Stomach (tissue), 9 donors: Measurements from ENCODE around the gene USP35. TPM values are rescaled to one million over a fixed set of nuclear protein-coding genes. Genes with fewer than 3 reads are reported as not detected.
A peak's percentile ranks its signal among the peaks of the same experiment; 100 is the strongest.

Experiments
- DNase-seq, 2 donors: peaks; one replicate each; pipeline versions ENCODE4 v3.0.0 to v3.0.0-alpha.2; 2013 to 2019
- H3K27ac ChIP-seq, 5 donors: fragments of 200-600 bp in 4 of 5; sonication (generic) in 4 of 5; one replicate each; pipeline ENCODE4 v1.5.1; 2013 to 2019; ENCODE audit warnings: mild to moderate bottlenecking in 1 of 5, moderate library complexity in 1 of 5
- H3K27me3 ChIP-seq, 3 donors: fragments of 200-600 bp; sonication (generic); one replicate each; pipeline ENCODE4 v1.5.1; 2017 to 2019; ENCODE audit warnings: mixed run types in 1 of 3
- H3K36me3 ChIP-seq, 4 donors: fragments of 200-600 bp; sonication (generic); 1 replicate in 3 of 4; 2 replicates in 1 of 4; pipeline ENCODE4 v1.5.1; 2016 to 2019
- H3K4me1 ChIP-seq, 4 donors: fragments of 200-600 bp; sonication (generic); one replicate each; pipeline ENCODE4 v1.5.1; 2016 to 2019
- H3K4me3 ChIP-seq, 4 donors: fragments of 200-600 bp; sonication (generic) in 3 of 4; one replicate each; pipeline ENCODE4 v1.5.1; 2016 to 2019; ENCODE audit warnings: mild to moderate bottlenecking in 1 of 4
- H3K9me3 ChIP-seq, 4 donors: fragments of 200-600 bp; sonication (generic); one replicate each; pipeline ENCODE4 v1.5.1; 2016 to 2019
- CTCF ChIP-seq, 7 experiments: fragments of 450-650 bp in 4 of 7; fragments of 200-600 bp in 3 of 7; sonication (generic) in 3 of 7; IDR thresholded peaks; one replicate each; pipeline ENCODE4 v1.5.1; 2016 to 2019; ENCODE audit warnings: antibody characterized with exemption in 7 of 7, control low read depth in 2 of 7, mild to moderate bottlenecking in 1 of 7
- EP300 ChIP-seq: sonication (generic); formaldehyde crosslinking; IDR thresholded peaks from one replicate; pipeline ENCODE4 v1.6.1; 2017; ENCODE audit warnings: antibody characterized with exemption
- POLR2A ChIP-seq, 4 donors: fragments of 450-650 bp; IDR thresholded peaks; one replicate each; pipeline ENCODE4 v1.6.1; 2016; ENCODE audit warnings: antibody characterized with exemption in 4 of 4, control low read depth in 2 of 4, mild to moderate bottlenecking in 1 of 4, moderate library complexity in 1 of 4
- POLR2AphosphoS5 ChIP-seq, 3 donors: sonication (generic); formaldehyde crosslinking; IDR thresholded peaks; one replicate each; pipeline ENCODE4 v1.6.1; 2016; ENCODE audit warnings: antibody characterized with exemption in 3 of 3
- WGBS, 5 donors: extraction: QIAGEN DNeasy Blood & Tissue Kit in 3 of 5; methylation state at CpG; one replicate each; pipeline versions ENCODE4 v1.1.5 to v1.1.7; 2013 to 2018; 5-methylcytosine and 5-hydroxymethylcytosine counted together
- intact Hi-C: fragments of 100-400 bp; cut with DNase I; formaldehyde crosslinking; loops from one replicate; pipeline ENCODE4 v1.15.1; 2023; ENCODE audit warnings: low total_unique reads
- polyA plus RNA-seq, 3 donors: library from polyadenylated mRNA; stranded (reverse); fragments of 200-250 nt; gene quantifications; one replicate each; pipeline ENCODE4 v1.2.3, GENCODE V29; 2013
- total RNA-seq, 5 donors: library from RNA; depleted of rRNA; stranded (reverse); fragments of >200 nt; gene quantifications; one replicate each; pipeline versions ENCODE4 v1.1.0 to v1.2.3, GENCODE V29; 2014 to 2016
- donor health status: healthy with polysubstance abuse.
- donor health status: Bipolar disorder and iron deficiency.
- donor health status: healthy.

Gene USP35
- total and polyA plus RNA-seq, 8 donors = 0.61 to 68.4 (median 4.9) TPM

GRCh38 chr11:78256962-78257361 lies 68.2 kb downstream of the USP35 start:
- intact Hi-C loops = no loop called here
- 8 to 20% (median 19%) methylated on average over 3 of the region's 3 CpGs for WGBS, 5 donors
- no peaks in the 10 kb centered on the region for H3K36me3 ChIP-seq

GRCh38 chr11:78257654-78258053 lies 68.9 kb downstream of the USP35 start:
- intact Hi-C loops = no loop called here
- Histone ChIP-seq H3K36me3 (no peaks in the 10 kb centered on the region), H3K27ac (peak overlapping the region in 4 of 5 donors; percentile 34 to 70 (median 44)), H3K9me3 (no peaks in the 10 kb centered on the region), H3K4me3 (no peak overlapping the region), H3K27me3 (no peaks in the 10 kb centered on the region), H3K4me1 (peaks cover 0 to 25% (median 20%) of the 10 kb centered on the region in 4 donors)
- no peak for TF ChIP-seq POLR2A (IDR thresholded peaks at IDR 0.05)
- TF ChIP-seq POLR2AphosphoS5 (IDR thresholded peaks at IDR 0.05) = no peak
- no peak for TF ChIP-seq EP300
- no peak for TF ChIP-seq CTCF (IDR thresholded peaks at IDR 0.05)
- 81 to 98% (median 96%) methylated on average over 3 of the region's 3 CpGs for WGBS, 5 donors
- DNase-seq = no peak

More at GRCh38 chr11:78256962-78257361, 68.2 kb downstream of the USP35 start:
- peaks cover 0 to 25% (median 20%) of the 10 kb centered on the region in 4 donors for H3K4me1 ChIP-seq
- peak; percentile 69 to 86 for DNase-seq
- peak in 1 of 3 donors; percentile 74 for TF ChIP-seq POLR2AphosphoS5 (IDR thresholded peaks at IDR 0.05)
- no peak for TF ChIP-seq POLR2A (IDR thresholded peaks at IDR 0.05)
- no peaks in the 10 kb centered on the region for H3K9me3 ChIP-seq
- no peaks in the 10 kb centered on the region for H3K27me3 ChIP-seq
- H3K27ac ChIP-seq = peak overlapping the region; percentile 23 to 70 (median 45)
- H3K4me3 ChIP-seq = no peak overlapping the region

- intact Hi-C loops = no loop called here
- Histone ChIP-seq H3K27ac (no peak overlapping the region), H3K27me3 (no peaks in the 10 kb centered on the region), H3K4me3 (no peak overlapping the region), H3K4me1 (peaks cover 0 to 25% (median 20%) of the 10 kb centered on the region in 4 donors), H3K9me3 (no peaks in the 10 kb centered on the region), H3K36me3 (no peaks in the 10 kb centered on the region)
- peak in 1 of 2 donors; percentile 30 for DNase-seq
- WGBS, 5 donors = 74 to 79% (median 76%) methylated on average over 8 of the region's 8 CpGs
- TF ChIP-seq POLR2AphosphoS5 (IDR thresholded peaks at IDR 0.05) (no peak), CTCF (IDR thresholded peaks at IDR 0.05) (no peak), EP300 (no peak), POLR2A (IDR thresholded peaks at IDR 0.05) (no peak)
Observed at GRCh38 chr11:78259777-78260487, 71.2 kb downstream of the USP35 start.

- peaks cover 0 to 19% (median 15%) of the 10 kb centered on the region in 4 donors for H3K4me1 ChIP-seq
- H3K9me3 ChIP-seq = no peaks in the 10 kb centered on the region
- WGBS, 5 donors = 61 to 91% (median 78%) methylated on average over 4 of the region's 4 CpGs
- H3K4me3 ChIP-seq = no peak overlapping the region
- H3K27me3 ChIP-seq = no peaks in the 10 kb centered on the region
- no peak for TF ChIP-seq POLR2A (IDR thresholded peaks at IDR 0.05)
- TF ChIP-seq POLR2AphosphoS5 (IDR thresholded peaks at IDR 0.05) = no peak
- TF ChIP-seq EP300 = no peak
- TF ChIP-seq CTCF (IDR thresholded peaks at IDR 0.05) = no peak
- no peak for DNase-seq
- H3K36me3 ChIP-seq = no peaks in the 10 kb centered on the region
- H3K27ac ChIP-seq = no peak overlapping the region
- intact Hi-C loops = no loop called here
Observed at GRCh38 chr11:78261367-78261766, 72.6 kb downstream of the USP35 start.

- Histone ChIP-seq H3K4me3 (no peak overlapping the region), H3K4me1 (peaks cover 0 to 19% (median 10%) of the 10 kb centered on the region in 4 donors), H3K27ac (no peak overlapping the region), H3K9me3 (no peaks in the 10 kb centered on the region), H3K27me3 (no peaks in the 10 kb centered on the region), H3K36me3 (no peaks in the 10 kb centered on the region)
- WGBS, 5 donors = 79 to 94% (median 83%) methylated on average over 4 of the region's 4 CpGs
- DNase-seq = no peak
- intact Hi-C loops = no loop called here
- TF ChIP-seq POLR2AphosphoS5 (IDR thresholded peaks at IDR 0.05) (no peak), CTCF (IDR thresholded peaks at IDR 0.05) (no peak), EP300 (no peak), POLR2A (IDR thresholded peaks at IDR 0.05) (no peak)
Observed at GRCh38 chr11:78261828-78262227, 73.1 kb downstream of the USP35 start.
